ENCODE data around the gene RNF187. TPM values are rescaled to one million over a fixed set of nuclear protein-coding genes. Genes with fewer than 3 reads are reported as not detected.

The RNF187 gene
- 34.2 and 51.1 TPM in 2 replicates for total RNA-seq (2012; rRNA removed)

DNA sequence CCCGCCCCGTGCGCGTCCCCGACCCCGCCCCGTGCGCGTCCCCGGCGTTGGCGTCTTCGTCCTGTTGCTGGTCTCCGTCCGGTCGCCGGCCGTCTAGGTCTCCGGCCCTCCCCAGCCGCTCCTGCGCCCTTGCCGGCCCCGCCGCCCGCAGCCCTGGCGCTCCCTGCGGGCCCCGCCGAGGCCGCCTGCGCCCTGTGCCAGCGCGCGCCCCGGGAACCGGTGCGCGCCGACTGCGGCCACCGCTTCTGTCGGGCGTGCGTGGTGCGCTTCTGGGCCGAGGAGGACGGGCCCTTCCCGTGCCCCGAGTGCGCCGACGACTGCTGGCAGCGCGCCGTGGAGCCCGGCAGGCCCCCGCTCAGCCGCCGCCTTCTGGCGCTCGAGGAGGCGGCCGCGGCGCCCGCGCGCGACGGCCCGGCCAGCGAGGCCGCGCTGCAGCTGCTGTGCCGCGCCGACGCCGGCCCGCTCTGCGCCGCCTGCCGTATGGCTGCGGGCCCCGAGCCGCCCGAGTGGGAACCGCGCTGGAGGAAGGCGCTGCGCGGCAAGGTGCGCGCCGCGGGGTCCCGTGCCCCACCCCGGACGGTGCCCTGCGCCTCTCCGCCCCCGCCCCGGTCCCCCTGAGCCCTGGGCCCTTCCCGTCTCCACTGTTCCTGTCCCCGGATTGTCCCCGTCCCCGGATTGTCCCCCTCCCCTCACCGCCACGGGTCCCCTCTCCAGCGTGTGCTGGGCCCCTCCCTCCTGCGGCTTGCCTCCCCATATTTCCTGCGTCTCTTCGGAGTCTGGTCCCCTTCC is at the start of gene RNF187:
Gene RNF187 (plus strand): TSS at position 47 of the 789 bp plus-strand sequence.
- Histone ChIP-seq H3K36me3 (ENCODE audit: insufficient read depth, low read length) (peaks cover 23% of the 10 kb centered on the region), H3K4me3 (ENCODE audit: low read length) (peak within 1 kb of the TSS; percentile 76), H3K9ac (ENCODE audit: low read depth, low read length) (peak within 1 kb of the TSS; percentile 93), H3K4me2 (ENCODE audit: low read length) (peak within 1 kb of the TSS; percentile 97), H3K4me1 (ENCODE audit: control insufficient read depth, insufficient read depth, low read length) (peaks cover 18% of the 10 kb centered on the region), H3K9me3 (replicated peaks; ENCODE audit: low read length) (no peaks in the 10 kb centered on the region), H3K27me3 (ENCODE audit: control insufficient read depth, insufficient read depth, low read length) (peaks cover 9% of the 10 kb centered on the region)

DNA sequence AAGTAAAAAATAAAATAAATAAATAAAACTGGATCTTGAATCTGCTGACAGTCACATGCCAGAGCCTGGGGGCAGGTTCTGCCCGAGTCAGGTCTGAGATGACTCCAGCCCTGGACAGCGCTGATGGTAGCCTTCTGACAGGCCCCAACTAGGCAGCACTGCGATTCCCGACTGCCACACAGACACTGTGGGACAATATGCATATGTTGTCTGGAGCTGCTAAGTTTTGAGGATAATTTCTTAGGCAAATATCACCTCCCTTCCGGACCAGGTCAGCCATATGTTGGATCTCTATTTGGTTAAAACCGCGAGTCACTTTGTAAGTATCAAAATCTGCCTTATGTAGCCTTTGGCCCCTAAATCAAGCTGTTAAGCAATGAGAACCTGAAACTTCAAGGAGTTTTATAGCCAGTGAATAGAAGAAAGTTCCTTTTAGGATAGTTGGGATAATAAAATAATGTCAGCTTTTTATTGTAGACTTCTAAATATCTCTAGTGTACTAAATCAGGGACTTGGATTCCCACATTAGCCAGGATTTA is 49.7 kb upstream of the RNF187 start:
- Histone ChIP-seq H3K36me3 (ENCODE audit: insufficient read depth, low read length) (no peaks in the 10 kb centered on the region), H3K9me3 (replicated peaks; ENCODE audit: low read length) (no peaks in the 10 kb centered on the region), H3K4me1 (ENCODE audit: control insufficient read depth, insufficient read depth, low read length) (no peaks in the 10 kb centered on the region), H3K9ac (ENCODE audit: low read depth, low read length) (no peak overlapping the region), H3K27me3 (ENCODE audit: control insufficient read depth, insufficient read depth, low read length) (peaks cover 64% of the 10 kb centered on the region), H3K4me3 (ENCODE audit: low read length) (no peak overlapping the region), H3K4me2 (ENCODE audit: low read length) (no peak overlapping the region)

DNA sequence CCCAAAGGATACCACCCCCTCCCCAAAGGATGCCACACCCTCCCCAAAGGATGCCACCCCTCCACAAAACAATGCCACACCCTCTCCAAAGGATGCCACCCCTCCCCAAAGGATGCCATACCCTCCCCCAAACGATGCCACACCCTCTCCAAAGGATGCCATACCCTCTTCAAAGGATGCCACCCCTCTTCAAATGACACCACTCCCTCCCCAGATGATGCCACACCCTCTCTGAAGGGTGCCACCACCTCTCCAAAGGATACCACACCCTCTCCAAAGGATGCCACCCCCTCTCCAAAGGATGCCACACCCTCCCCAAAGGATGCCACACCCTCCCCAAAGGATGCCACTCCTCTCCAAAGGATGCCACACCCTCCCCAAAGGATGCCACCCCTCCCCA is 48.9 kb upstream of the RNF187 start:
- Histone ChIP-seq H3K4me3 (ENCODE audit: low read length) (no peak overlapping the region), H3K4me1 (ENCODE audit: control insufficient read depth, insufficient read depth, low read length) (no peaks in the 10 kb centered on the region), H3K4me2 (ENCODE audit: low read length) (no peak overlapping the region), H3K9ac (ENCODE audit: low read depth, low read length) (no peak overlapping the region), H3K9me3 (replicated peaks; ENCODE audit: low read length) (no peaks in the 10 kb centered on the region), H3K36me3 (ENCODE audit: insufficient read depth, low read length) (no peaks in the 10 kb centered on the region), H3K27me3 (ENCODE audit: control insufficient read depth, insufficient read depth, low read length) (peaks cover 69% of the 10 kb centered on the region)

DNA sequence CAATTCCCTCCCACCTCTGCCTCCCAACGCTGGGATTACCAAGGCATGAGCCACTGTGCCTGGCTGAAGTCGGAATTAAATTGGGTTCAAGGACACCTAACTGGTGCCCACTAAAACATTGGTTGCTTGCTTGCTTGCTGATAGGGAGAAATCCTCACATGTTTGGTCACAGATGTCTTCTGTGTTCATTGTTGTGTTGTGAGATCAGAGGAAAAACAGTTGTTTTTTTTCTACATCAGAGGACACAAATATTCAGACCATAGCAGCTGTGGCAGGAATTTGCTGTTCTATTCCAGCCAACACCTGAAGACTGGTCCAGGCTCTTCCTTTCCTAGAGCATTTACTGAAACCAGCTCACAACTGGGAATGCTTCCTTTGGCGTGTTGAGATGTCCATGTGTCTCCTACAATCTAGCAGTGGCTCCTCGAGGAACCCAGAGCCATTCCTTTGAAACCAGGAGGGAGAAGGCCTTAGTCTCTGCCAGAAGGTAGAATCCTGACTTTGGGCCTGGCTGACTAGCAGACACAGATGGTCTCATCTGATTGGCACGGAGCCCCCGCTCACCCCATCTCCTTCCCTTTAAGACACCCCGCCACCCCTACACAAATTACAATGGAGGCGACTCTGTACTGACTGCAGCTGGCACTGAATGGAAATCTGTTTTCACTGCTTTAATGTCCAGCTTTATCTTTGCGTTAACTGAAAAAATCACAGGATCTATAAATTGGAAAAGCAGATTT is 46.3 kb upstream of the RNF187 start:
- Histone ChIP-seq H3K4me3 (ENCODE audit: low read length) (no peak overlapping the region), H3K36me3 (ENCODE audit: insufficient read depth, low read length) (no peaks in the 10 kb centered on the region), H3K4me2 (ENCODE audit: low read length) (no peak overlapping the region), H3K27me3 (ENCODE audit: control insufficient read depth, insufficient read depth, low read length) (peaks cover 73% of the 10 kb centered on the region), H3K9me3 (replicated peaks; ENCODE audit: low read length) (no peaks in the 10 kb centered on the region), H3K4me1 (ENCODE audit: control insufficient read depth, insufficient read depth, low read length) (peaks cover 5% of the 10 kb centered on the region), H3K9ac (ENCODE audit: low read depth, low read length) (no peak overlapping the region)

DNA sequence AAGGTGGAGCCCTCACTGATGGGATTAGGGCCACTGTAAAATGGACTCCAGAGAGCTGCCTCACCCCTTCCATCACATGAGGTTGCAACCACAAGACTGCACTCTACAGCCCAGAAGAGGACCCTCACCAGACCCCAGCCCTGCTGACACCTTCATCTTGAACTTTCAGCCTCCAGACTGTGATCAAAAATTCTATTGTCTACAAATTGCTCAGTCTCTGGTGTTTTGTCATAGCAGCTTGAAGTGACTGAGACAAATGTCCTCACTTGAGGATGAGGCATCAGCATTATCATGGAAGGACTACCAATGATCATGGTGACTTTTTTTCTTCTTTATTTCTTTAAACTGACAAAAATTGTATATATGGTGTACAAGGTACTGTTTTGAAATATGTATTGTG is 43.8 kb upstream of the RNF187 start:
- H3K27me3 ChIP-seq (ENCODE audit: control insufficient read depth, insufficient read depth, low read length), result peaks cover 81% of the 10 kb centered on the region

DNA sequence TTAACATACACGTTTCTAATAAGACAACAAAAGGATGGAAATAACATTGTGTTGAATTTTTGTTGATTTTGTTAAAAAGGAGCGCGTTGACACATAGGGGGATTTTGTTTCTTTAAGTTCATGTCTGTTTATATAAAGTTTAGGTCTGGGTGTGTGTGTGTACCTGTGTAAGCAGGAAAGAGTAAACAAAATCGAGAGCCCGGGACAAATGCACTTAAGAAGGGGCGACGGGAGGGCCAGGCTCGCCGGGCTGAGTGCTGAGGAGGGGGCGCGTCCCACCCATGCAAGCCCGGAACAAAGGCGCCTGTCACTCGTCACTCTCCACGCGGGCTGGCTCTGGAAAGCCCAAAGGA is 41.7 kb upstream of the RNF187 start:
- H3K4me1 ChIP-seq (ENCODE audit: control insufficient read depth, insufficient read depth, low read length), result peaks cover 8% of the 10 kb centered on the region
- H3K9ac ChIP-seq (ENCODE audit: low read depth, low read length), result peak overlapping the region; percentile 15
- peaks cover 79% of the 10 kb centered on the region for H3K27me3 ChIP-seq (ENCODE audit: control insufficient read depth, insufficient read depth, low read length)
- H3K36me3 ChIP-seq (ENCODE audit: insufficient read depth, low read length), result no peaks in the 10 kb centered on the region
- peak overlapping the region; percentile 66 for H3K4me3 ChIP-seq (ENCODE audit: low read length)
- no peaks in the 10 kb centered on the region for H3K9me3 ChIP-seq (replicated peaks; ENCODE audit: low read length)
- H3K4me2 ChIP-seq (ENCODE audit: low read length), result peak overlapping the region; percentile 85

More for the DNA sequence above, 43.8 kb upstream of the RNF187 start:
- Histone ChIP-seq H3K36me3 (ENCODE audit: insufficient read depth, low read length) (no peaks in the 10 kb centered on the region), H3K4me2 (ENCODE audit: low read length) (no peak overlapping the region), H3K4me1 (ENCODE audit: control insufficient read depth, insufficient read depth, low read length) (peaks cover 8% of the 10 kb centered on the region), H3K9ac (ENCODE audit: low read depth, low read length) (no peak overlapping the region), H3K4me3 (ENCODE audit: low read length) (no peak overlapping the region), H3K9me3 (replicated peaks; ENCODE audit: low read length) (no peaks in the 10 kb centered on the region)

DNA sequence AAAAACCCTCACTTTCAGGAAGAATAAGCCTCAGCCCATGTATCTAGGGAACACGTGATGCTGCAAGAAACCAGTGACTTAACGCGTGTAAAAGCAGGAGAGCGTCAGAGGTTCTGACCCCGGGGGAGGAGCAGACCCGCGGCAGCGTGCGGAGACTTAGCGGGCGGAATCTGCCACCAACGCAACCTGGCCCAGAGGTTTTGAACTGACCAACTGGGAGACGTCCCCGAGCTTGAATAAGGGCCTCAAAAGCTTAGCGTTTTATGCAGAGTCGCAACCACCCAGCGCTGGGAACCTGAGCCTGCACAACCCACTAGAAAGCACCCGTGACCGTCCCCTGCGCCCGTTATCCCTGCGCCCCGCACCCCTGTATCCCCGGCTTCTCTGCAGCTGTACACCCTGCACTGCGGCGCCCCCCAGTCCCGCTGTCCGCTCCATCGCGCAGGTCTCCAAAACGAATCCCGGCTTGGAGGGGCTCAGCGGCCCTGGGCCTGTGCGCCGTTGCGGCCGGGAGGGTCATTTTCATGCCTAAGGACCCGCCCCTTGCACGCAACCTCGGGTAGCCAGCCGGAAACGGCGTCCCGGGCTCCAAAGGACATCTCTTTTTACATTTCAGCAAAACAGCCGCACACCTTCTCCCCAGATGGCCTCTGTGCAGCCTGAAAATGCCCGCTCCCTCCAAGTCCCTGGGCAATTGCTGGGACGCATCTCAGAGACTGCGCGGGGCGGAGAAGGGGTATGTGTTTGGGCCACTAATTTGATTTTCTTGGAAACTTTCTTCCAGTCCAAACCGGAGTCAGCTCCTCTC is 41.1 kb upstream of the RNF187 start:
- Histone ChIP-seq H3K9ac (ENCODE audit: low read depth, low read length) (peak overlapping the region; percentile 15), H3K27me3 (ENCODE audit: control insufficient read depth, insufficient read depth, low read length) (peaks cover 73% of the 10 kb centered on the region), H3K4me2 (ENCODE audit: low read length) (peak overlapping the region; percentile 85), H3K36me3 (ENCODE audit: insufficient read depth, low read length) (no peaks in the 10 kb centered on the region), H3K4me1 (ENCODE audit: control insufficient read depth, insufficient read depth, low read length) (peaks cover 8% of the 10 kb centered on the region), H3K4me3 (ENCODE audit: low read length) (peak overlapping the region; percentile 66), H3K9me3 (replicated peaks; ENCODE audit: low read length) (no peaks in the 10 kb centered on the region)

DNA sequence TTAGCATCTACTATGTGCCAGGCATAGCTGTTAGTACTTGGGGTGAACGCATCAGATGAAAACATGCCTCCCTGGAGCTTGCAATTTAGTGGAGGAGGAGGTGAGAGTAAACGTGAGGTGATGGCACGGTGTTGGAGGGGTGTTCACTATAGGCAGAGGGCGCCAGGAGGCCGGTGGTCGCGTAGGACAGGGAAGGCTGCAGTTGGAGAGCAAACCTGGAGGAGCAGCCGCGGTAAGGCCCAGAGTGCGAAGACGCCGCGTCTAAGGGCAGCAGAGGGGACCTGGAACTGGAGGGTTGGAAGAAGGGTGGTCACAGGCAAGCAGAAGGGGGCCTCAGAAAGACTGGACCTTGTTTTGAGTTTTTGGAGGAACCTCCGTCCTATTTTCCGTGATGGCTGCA is 40.3 kb upstream of the RNF187 start:
- Histone ChIP-seq H3K27me3 (ENCODE audit: control insufficient read depth, insufficient read depth, low read length) (peaks cover 65% of the 10 kb centered on the region), H3K36me3 (ENCODE audit: insufficient read depth, low read length) (no peaks in the 10 kb centered on the region), H3K4me3 (ENCODE audit: low read length) (no peak overlapping the region), H3K4me2 (ENCODE audit: low read length) (no peak overlapping the region), H3K9me3 (replicated peaks; ENCODE audit: low read length) (no peaks in the 10 kb centered on the region), H3K9ac (ENCODE audit: low read depth, low read length) (no peak overlapping the region), H3K4me1 (ENCODE audit: control insufficient read depth, insufficient read depth, low read length) (peaks cover 8% of the 10 kb centered on the region)

DNA sequence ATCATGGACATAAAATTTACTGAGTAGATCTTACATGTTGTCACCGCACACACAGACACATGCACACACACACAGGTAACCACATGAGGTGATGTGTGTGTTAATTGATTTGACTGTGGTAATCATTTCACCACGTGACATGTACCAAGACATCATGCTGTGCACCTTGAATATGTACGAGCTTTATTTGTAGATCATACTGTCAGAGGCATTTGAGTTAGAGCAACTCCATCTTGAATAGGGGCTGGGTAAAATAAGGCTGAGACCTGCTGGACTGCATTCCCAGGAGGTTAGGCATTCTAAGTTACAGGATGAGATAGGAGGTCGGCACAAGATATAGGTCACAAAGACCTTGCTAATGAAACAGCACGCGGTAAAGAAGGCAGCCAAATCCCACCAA is 38.8 kb upstream of the RNF187 start:
- no peak overlapping the region for H3K4me2 ChIP-seq (ENCODE audit: low read length)
- no peaks in the 10 kb centered on the region for H3K36me3 ChIP-seq (ENCODE audit: insufficient read depth, low read length)
- H3K4me3 ChIP-seq (ENCODE audit: low read length), result no peak overlapping the region
- H3K9me3 ChIP-seq (replicated peaks; ENCODE audit: low read length), result no peaks in the 10 kb centered on the region
- peaks cover 53% of the 10 kb centered on the region for H3K27me3 ChIP-seq (ENCODE audit: control insufficient read depth, insufficient read depth, low read length)
- H3K4me1 ChIP-seq (ENCODE audit: control insufficient read depth, insufficient read depth, low read length), result peaks cover 8% of the 10 kb centered on the region
- no peak overlapping the region for H3K9ac ChIP-seq (ENCODE audit: low read depth, low read length)

DNA sequence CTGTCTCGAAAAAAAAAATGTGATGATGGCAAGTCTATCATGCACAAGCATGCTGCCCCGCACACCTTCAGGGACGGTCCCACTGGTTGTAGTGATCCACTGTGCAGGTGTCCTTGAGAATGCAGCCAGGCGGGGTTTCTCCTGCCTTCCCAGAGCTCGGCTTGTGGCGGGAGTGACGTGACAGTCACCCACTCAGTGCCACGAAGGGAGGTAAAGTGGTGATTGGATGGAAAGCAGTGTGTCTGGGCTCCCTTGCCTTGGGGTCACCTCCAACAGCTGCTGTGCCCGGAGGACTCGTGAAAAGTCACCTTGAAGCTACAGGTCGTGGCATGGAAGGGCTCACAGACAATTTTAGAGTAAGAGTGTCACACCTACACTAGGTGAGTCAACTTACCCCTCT is 37.0 kb upstream of the RNF187 start:
- Histone ChIP-seq H3K9ac (ENCODE audit: low read depth, low read length) (no peak overlapping the region), H3K27me3 (ENCODE audit: control insufficient read depth, insufficient read depth, low read length) (peaks cover 38% of the 10 kb centered on the region), H3K9me3 (replicated peaks; ENCODE audit: low read length) (no peaks in the 10 kb centered on the region), H3K4me2 (ENCODE audit: low read length) (no peak overlapping the region), H3K4me1 (ENCODE audit: control insufficient read depth, insufficient read depth, low read length) (peaks cover 8% of the 10 kb centered on the region), H3K36me3 (ENCODE audit: insufficient read depth, low read length) (no peaks in the 10 kb centered on the region), H3K4me3 (ENCODE audit: low read length) (no peak overlapping the region)

All from skeletal muscle satellite cell (primary cell).